ENCODE results near the gene TMEM132C. TPM values are rescaled to one million over a fixed set of nuclear protein-coding genes. Genes with fewer than 3 reads are reported as not detected.

Gene TMEM132C
- total RNA-seq, 1 experiment from 2014 or later, result not detected

GRCh38 chr12:128695697-128696096 is 428.7 kb downstream of the TMEM132C start:
- H3K27ac Mint-ChIP-seq (ENCODE audit: unreplicated experiment), result no peak overlapping the region
- CTCF ChIA-PET, result no interaction called here
- intact Hi-C loops (cut with micrococcal nuclease; ENCODE audit: unreplicated experiment), result no loop called here

GRCh38 chr12:128698301-128698972 is 431.5 kb downstream of the TMEM132C start:
- Mint-ChIP-seq H3K9me3 (ENCODE audit: low read depth, unreplicated experiment) (peaks cover 17% of the 10 kb centered on the region), H3K27me3 (ENCODE audit: unreplicated experiment) (no peaks in the 10 kb centered on the region), H3K36me3 (ENCODE audit: insufficient read depth, unreplicated experiment) (no peaks in the 10 kb centered on the region), H3K4me1 (ENCODE audit: low read depth, unreplicated experiment) (no peaks in the 10 kb centered on the region), H3K27ac (ENCODE audit: unreplicated experiment) (no peak overlapping the region), H3K4me3 (ENCODE audit: low read depth, unreplicated experiment) (no peak overlapping the region)
- CTCF ChIA-PET, result interaction anchor here (0.5 kb wide), 1 partner anchor 1440 kb away, joined by 3 read pairs; no protein-coding TSS in a partner anchor
- no TSS peak for BruUV-seq (replicated peaks)
- intact Hi-C loops (cut with micrococcal nuclease; ENCODE audit: unreplicated experiment), result no loop called here
- DNase-seq, result no peak
- no peak for TF ChIP-seq CTCF (IDR thresholded peaks at IDR 0.05; ENCODE audit: unreplicated experiment)

More at GRCh38 chr12:128695697-128696096, 428.7 kb downstream of the TMEM132C start:
- Mint-ChIP-seq H3K27me3 (ENCODE audit: unreplicated experiment) (no peaks in the 10 kb centered on the region), H3K9me3 (ENCODE audit: low read depth, unreplicated experiment) (peaks cover 15% of the 10 kb centered on the region), H3K36me3 (ENCODE audit: insufficient read depth, unreplicated experiment) (no peaks in the 10 kb centered on the region), H3K4me3 (ENCODE audit: low read depth, unreplicated experiment) (no peak overlapping the region), H3K4me1 (ENCODE audit: low read depth, unreplicated experiment) (no peaks in the 10 kb centered on the region)
- no peak for DNase-seq
- no TSS peak for BruUV-seq (replicated peaks)
- TF ChIP-seq CTCF (IDR thresholded peaks at IDR 0.05; ENCODE audit: unreplicated experiment), result no peak

GRCh38 chr12:128699106-128699505 is 432.1 kb downstream of the TMEM132C start:
- no peak for TF ChIP-seq CTCF (IDR thresholded peaks at IDR 0.05; ENCODE audit: unreplicated experiment)
- Mint-ChIP-seq H3K36me3 (ENCODE audit: insufficient read depth, unreplicated experiment) (no peaks in the 10 kb centered on the region), H3K4me1 (ENCODE audit: low read depth, unreplicated experiment) (no peaks in the 10 kb centered on the region), H3K9me3 (ENCODE audit: low read depth, unreplicated experiment) (peaks cover 17% of the 10 kb centered on the region), H3K27me3 (ENCODE audit: unreplicated experiment) (no peaks in the 10 kb centered on the region), H3K27ac (ENCODE audit: unreplicated experiment) (no peak overlapping the region), H3K4me3 (ENCODE audit: low read depth, unreplicated experiment) (no peak overlapping the region)
- no peak for DNase-seq
- CTCF ChIA-PET, result interaction anchor here (0.5 kb wide), 1 partner anchor 1439 kb away, joined by 3 read pairs; no protein-coding TSS in a partner anchor
- no TSS peak for BruUV-seq (replicated peaks)
- intact Hi-C loops (cut with micrococcal nuclease; ENCODE audit: unreplicated experiment), result no loop called here

GRCh38 chr12:128702371-128702770 is 435.4 kb downstream of the TMEM132C start:
- Mint-ChIP-seq H3K27ac (ENCODE audit: unreplicated experiment) (no peak overlapping the region), H3K27me3 (ENCODE audit: unreplicated experiment) (no peaks in the 10 kb centered on the region), H3K9me3 (ENCODE audit: low read depth, unreplicated experiment) (peaks cover 15% of the 10 kb centered on the region), H3K4me1 (ENCODE audit: low read depth, unreplicated experiment) (no peaks in the 10 kb centered on the region), H3K36me3 (ENCODE audit: insufficient read depth, unreplicated experiment) (no peaks in the 10 kb centered on the region), H3K4me3 (ENCODE audit: low read depth, unreplicated experiment) (no peak overlapping the region)
- intact Hi-C loops (cut with micrococcal nuclease; ENCODE audit: unreplicated experiment), result no loop called here
- DNase-seq, result no peak
- no peak for TF ChIP-seq CTCF (IDR thresholded peaks at IDR 0.05; ENCODE audit: unreplicated experiment)
- BruUV-seq (replicated peaks), result no TSS peak
- CTCF ChIA-PET, result no interaction called here
